HL-60/S4 treated with phorbol 12-myristate 13-acetate at 8.2 ng/mL for 4 days and 3 days (cell line): ENCODE data around the gene ABCB9.

Experiments
- in situ Hi-C: fragments of 300-500 bp; cut with MboI; formaldehyde crosslinking; loops from 2 replicates; pipeline ENCODE4 v1.15.0; 2022; ENCODE audit warnings: low sequenced_read_pairs

Gene ABCB9

GRCh38 chr12:122964439-122965257, 1.6 kb downstream of the ABCB9 start:
- in situ Hi-C loops: no loop called here

GRCh38 chr12:122963941-122964265, 2.4 kb downstream of the ABCB9 start:
- in situ Hi-C loops: no loop called here

GRCh38 chr12:122961531-122962329, 4.5 kb downstream of the ABCB9 start:
- in situ Hi-C loops: no loop called here

- in situ Hi-C loops: no loop called here
Measured at GRCh38 chr12:122960193-122960569, 6.1 kb downstream of the ABCB9 start.

GRCh38 chr12:122959566-122960192, 6.6 kb downstream of the ABCB9 start:
- in situ Hi-C loops: loop anchor here (10.0 kb wide), 1 partner anchor 85 kb away; no protein-coding TSS in a partner anchor

- in situ Hi-C loops: loop anchor here (10.0 kb wide), 1 partner anchor 84 kb away; no protein-coding TSS in a partner anchor
Measured at GRCh38 chr12:122958198-122958888, 7.9 kb downstream of the ABCB9 start.

- in situ Hi-C loops: loop anchor here (10.0 kb wide), 1 partner anchor 81 kb away; no protein-coding TSS in a partner anchor
Measured at GRCh38 chr12:122956035-122956434, 10.2 kb downstream of the ABCB9 start.

GRCh38 chr12:122955156-122955555, 11.1 kb downstream of the ABCB9 start:
- in situ Hi-C loops: loop anchor here (10.0 kb wide), 1 partner anchor 80 kb away; no protein-coding TSS in a partner anchor

GRCh38 chr12:122951979-122952892, 14.0 kb downstream of the ABCB9 start:
- in situ Hi-C loops: loop anchor here (10.0 kb wide), 1 partner anchor 77 kb away; no protein-coding TSS in a partner anchor

- in situ Hi-C loops: loop anchor here (10.0 kb wide), 1 partner anchor 77 kb away; no protein-coding TSS in a partner anchor
Measured at GRCh38 chr12:122951406-122951805, 14.9 kb downstream of the ABCB9 start.

- in situ Hi-C loops: loop anchor here (10.0 kb wide), 1 partner anchor 75 kb away; no protein-coding TSS in a partner anchor
Measured at GRCh38 chr12:122949816-122950675, 16.2 kb downstream of the ABCB9 start.

- in situ Hi-C loops: no loop called here
Measured at GRCh38 chr12:122949405-122949804, 16.9 kb downstream of the ABCB9 start.

GRCh38 chr12:122948605-122949004, 17.7 kb downstream of the ABCB9 start:
- in situ Hi-C loops: no loop called here

GRCh38 chr12:122947352-122947792, 18.9 kb downstream of the ABCB9 start:
- in situ Hi-C loops: no loop called here

- in situ Hi-C loops: no loop called here
Measured at GRCh38 chr12:122946690-122947341, 19.4 kb downstream of the ABCB9 start.

GRCh38 chr12:122944605-122945592, 21.4 kb downstream of the ABCB9 start:
- in situ Hi-C loops: no loop called here

- in situ Hi-C loops: no loop called here
Measured at GRCh38 chr12:122943196-122943595, 23.1 kb downstream of the ABCB9 start.
